NCI-H774 (cell line): ENCODE measurements around the gene AP4E1.
"Not testable (repeated sequence)": the region's sequence is repeated elsewhere in the genome, so short reads cannot be mapped to it uniquely, and the experiment has no call there.

Experiments
- DNase-seq: peaks from one replicate; lab custom pipeline; 2025; lab: John Stamatoyannopoulos, UW

AP4E1 gene

DNA sequence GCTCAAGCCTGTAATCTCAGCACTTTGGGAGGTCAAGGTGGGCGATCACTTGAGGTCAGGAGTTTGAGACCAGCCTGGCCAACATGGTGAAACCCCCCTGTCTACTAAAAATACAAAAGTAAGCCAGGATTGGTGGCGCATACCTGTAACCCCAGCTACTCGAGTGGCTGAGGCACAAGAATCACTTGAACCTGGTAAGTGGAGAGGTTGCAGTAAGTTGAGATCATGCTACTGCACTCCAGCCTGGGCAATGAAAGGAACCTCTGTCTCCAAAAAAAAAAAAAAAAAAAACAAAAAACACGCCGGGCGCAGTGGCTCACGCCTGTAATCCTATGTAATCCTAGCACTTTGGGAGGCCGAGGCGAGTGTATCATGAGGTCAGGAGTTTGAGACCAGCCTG is 18.9 kb upstream of the AP4E1 start:
- DNase-seq = no peak

DNA sequence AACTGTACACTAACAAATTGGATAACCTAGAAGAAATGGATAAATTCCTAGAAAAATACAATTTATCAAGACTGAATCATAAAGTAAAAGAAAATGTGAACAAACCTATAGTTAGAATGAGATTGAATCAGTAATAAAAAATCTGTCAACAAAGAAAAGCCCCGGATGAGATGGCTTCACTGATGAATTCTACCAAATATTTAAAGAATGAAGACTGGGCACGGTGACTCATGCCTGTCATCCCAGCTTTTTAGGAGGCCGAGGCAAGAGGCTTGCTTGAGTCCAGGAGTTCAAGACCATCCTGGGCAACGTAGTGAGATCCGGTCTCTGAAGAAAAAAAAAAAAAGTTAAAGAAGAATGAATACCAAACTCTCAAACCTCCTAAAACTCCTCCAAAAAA is 17.7 kb upstream of the AP4E1 start:
- no peak for DNase-seq

DNA sequence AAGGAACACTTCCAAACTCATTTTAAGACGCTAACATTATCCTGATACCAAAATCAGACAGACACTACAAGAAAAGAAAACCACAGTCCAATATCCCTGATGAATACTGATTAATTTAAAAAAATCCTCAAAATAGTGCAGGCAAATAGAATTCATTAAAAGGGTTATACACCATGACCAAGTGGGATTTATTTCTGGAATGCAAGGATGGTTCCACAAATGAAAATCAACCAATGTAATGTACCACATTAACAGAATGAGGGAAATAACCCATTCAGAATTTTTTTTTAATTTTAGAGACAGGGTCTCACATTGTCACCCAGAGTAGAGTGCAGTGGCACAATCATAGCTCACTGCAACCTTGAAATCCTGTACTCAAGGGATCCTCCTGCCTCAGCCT is 17.3 kb upstream of the AP4E1 start:
- no peak for DNase-seq

DNA sequence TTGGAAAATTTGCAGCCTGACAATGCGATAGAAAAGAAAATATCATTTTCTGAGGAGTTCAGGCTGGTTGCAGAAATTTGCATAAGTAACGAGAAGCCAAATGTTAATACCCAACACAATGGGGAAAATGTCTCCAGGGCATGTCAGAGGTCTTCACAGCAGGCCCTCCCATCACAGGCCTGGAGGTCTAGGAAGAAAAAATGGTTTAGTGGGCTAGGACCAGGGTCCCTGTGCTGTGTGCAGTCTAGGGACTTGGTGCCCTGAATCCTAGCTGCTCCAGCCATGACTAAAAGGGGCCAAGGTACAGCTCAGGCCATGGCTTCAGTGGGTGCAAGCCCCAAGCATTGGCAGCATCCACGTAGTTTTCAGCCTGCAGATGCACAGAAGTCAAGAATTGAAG is 14.5 kb upstream of the AP4E1 start:
- DNase-seq = no peak

DNA sequence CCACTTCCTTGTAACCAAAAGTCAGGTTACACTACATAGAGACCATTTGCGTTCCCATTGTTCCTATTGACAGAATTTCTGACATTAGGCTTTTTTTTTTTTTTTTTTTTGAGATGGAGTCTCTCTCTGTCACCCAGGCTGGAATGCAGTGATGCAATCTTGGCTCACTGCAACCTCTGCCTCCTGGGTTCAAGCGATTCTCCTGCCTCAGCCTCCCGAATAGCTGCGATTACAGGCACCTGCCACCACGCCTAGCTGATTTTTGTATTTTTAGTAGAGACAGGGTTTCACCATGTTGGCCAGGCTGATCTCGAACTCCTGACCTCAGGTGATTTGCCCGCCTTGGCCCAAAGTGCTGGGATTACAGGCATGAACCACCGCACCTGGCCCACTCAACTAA is 7.1 kb upstream of the AP4E1 start:
- not testable (repeated sequence) for DNase-seq

DNA sequence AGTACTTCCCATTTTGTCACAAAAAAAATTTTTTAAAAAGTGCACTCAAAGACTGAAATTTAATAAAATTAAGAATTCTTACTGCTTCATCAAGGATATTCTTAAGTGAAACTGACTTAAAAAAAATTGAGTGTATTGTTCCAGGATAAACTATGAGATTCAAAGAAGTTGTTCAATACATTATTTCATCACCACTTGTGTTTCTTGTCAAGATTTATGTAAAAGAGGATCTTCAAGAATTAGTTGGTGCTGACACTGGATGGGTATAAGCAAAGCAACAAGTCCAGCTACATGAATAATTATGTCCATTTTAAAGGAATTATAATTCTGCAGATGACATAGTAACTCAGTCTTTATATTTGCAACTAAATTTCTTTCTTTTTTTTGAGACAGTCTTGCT is 4.3 kb upstream of the AP4E1 start:
- DNase-seq = no peak

DNA sequence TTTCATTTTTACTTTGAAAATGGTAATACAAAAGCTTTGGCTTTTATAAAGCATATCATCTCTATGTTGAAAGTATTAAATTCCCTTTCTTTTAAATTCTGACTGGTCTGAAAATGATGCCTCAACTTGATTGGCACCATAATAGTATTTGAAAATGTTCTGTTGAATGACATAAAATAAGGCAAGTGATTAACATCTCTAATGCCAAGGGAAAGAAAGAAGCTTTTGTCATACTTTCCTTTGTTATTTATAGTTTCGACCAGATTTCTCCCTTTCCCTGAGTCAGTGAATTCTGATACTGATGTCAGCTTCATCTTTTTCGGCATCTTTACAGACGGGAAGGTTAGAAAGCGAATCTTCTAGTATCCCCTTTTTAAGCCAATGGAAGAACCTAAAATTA is 3.4 kb upstream of the AP4E1 start:
- no peak for DNase-seq

DNA sequence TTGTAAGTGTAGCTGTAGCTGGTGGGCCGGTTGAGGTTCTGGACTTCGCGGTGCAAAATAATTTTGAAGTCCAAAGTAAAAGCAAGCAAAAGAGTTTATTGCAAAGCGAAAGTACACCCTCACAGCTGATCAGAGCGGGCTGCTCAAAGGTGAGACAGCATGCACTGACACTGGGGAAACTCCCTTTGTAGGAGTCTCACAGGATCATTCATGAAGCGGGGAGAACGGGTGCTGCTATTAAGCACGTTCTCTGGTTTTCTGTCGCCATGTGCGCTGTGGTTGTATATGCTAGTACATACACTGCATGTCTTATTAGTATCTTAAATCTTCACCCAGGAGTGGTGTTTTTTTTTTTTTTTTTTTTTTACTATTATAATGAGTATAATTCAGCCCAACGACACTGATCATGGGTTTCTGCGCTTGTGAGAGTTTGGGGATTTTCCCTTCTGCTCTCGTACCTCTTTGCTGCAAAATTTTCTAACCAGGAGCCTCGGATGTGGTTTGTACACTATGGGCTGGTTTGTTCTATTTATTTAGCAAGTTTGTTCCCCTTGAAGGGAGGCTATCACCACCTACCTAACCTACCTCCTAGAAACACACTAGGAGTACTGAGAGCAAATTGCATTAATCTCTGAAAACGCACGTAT is 1.4 kb upstream of the AP4E1 start:
- DNase-seq = no peak

DNA sequence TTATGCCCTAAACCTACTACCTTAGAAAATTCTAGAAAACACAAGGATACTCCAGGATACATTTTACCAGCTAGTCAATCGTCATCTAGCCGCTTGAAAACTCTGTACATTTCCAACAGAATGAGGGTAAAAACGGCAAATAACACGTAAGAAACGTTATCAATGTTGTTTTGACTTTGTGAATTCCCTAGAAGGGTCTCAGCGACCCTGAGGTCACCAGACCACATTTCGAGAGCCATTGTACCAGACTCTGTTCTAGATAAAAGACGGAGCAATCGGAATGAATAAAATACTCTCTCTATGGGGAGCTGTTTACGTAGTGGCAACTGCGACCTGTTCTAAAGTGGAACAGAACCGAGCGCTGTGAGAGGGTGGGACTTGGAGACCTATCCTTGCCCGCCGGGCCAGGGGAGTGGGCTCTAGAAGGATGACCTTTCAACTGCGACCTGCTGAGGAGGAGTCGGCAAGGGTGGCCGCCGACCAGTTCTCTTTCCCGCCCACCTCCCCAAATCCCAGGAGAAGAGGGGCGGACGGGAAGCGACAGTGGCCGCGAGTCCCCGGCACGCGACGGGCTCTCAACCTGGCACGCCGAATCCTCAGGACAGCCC is 778 bp upstream of the AP4E1 start:
- no peak for DNase-seq

DNA sequence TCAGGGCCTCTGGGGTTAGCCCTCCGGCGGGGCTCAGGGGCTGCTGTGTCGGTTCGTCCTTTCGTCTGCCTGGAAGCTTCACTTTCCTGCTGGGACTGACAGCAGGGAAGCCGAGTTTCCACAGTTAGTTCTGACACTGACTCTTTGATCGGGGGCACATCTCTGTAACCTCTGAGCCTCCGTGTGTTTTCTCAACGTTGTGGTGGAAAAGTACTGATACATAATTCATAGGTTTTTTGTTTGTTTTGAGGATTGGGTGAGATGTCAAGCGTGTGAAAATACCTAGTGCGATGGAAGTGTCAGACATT is 481 bp downstream of the AP4E1 start:
- no peak for DNase-seq

DNA sequence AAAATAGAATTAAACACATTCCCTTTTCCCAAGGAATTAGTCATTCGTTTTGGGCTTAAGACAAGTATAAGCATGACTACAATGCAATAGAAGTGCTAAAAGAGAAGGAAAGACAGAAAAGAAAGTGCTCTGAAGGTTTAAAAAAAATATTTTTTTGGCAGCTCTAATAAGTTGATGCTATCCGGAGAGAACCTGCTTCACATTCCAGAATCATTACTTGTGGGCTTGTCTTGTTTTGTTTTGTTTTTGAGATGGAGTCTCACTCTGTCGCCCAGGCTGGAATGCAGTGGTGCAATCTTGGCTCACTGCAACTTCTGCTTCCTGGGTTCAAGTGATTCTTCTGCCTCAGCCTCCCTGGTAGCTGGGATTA is 1.9 kb downstream of the AP4E1 start:
- not testable (repeated sequence) for DNase-seq

DNA sequence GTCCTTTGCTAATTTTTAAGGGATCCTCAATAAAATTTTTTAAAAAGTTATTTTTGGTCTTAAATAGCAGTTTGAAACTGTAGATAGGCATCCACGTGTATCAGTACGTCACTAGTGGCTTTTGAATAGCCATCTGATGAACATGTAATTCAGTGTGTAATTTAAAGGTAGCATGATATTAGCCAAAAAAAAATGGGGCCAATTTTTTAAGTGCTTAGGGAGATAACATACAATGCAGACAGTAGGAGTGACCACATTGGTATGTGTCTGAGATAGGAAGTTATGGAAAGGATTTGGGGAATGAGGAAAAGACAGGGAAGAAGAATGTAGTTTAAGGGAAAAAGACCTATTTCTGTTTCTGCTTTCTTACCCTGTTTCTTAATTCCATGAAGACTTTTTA is 2.5 kb downstream of the AP4E1 start:
- no peak for DNase-seq

DNA sequence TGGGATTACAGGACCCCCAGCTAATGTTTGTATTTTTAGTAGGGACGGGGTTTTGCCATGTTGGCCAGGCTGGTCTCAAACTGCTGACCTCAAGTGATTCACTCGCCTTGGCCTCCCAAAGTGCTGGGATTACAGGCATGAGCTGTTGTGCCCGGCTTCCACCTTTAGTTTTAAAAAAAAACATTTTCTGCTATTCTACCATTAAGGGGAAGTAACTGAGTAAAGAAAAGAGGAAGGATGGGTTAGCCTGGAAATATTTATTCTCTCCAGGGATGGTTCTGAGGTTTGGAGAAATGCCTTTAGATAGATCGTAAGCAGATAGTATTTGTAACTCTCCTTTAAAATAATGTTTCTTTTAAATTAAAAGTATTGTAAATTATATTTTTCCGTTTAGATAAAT is 3.1 kb downstream of the AP4E1 start:
- no peak for DNase-seq

DNA sequence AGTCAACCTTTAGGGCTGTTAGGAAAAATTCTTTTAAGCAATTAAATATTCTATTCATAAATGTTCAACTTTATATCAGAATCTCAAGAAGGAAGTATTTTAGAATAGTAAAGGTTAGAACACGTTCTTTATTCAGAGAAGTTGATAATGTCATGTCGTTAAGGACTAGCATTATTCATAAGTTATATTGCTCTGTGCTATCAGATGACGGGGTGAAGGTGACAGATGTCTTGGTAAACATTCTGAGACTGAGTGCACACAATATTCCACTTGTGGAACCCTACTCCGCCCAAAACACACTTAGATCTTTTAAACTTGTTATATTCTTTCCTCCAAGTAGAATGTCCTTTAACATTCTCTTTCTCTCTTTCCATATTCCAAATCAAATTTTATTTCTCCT is 7.9 kb downstream of the AP4E1 start:
- no peak for DNase-seq

DNA sequence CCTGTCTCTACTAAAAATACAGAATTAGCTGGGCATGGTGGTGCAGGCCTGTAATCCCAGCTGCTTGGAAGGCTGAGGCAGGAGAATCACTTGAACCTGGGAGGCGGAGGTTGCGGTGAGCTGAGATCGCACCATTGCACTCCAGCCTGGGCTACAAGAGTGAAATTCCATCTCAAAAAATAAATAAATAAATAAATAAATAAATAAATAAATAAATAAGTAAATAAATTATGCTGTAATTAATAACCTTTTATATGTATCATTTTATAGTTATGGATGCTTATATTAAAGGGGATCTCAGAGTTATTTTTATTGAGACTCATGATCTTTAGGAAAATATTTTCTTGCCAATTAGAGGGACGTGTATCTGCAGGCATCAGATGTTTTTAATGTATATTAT is 10.9 kb downstream of the AP4E1 start:
- not testable (repeated sequence) for DNase-seq

DNA sequence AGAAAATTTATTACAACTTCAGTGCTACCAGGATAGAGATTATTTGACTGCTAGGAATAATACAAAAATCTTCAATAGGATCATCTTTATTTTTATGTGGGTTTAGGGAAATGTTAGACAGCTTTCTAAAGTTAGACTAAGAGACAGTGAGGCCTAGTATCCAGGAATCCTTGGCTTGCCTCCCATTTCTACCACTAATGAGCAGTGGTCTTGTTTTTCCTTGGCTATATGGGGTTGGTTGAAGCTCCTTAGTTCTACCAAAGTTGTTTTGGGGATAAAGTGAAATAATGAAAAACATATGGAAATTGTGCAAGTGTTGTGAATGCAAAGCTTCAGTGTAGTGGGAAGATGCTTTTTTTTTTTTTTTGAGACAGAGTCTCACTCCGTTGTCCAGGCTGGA is 16.8 kb downstream of the AP4E1 start:
- no peak for DNase-seq

DNA sequence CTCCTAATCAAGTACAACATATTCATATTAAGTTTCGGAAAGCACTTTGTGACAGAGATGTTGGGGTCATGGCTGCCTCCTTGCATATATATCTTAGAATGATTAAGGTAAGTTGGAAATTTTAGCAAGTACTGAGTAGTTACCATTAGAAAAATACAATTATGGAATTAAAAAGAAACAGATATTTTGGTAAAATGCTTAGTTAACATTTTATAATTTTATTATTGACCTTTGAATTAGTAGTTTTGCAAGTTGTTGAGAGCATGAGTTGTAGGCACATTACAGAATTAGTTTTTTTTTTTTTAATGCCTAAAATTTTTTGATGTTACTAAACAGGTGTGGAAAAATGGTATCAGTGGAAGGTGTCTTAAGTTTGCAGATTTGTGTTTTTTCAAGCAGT is 20.6 kb downstream of the AP4E1 start:
- no peak for DNase-seq

DNA sequence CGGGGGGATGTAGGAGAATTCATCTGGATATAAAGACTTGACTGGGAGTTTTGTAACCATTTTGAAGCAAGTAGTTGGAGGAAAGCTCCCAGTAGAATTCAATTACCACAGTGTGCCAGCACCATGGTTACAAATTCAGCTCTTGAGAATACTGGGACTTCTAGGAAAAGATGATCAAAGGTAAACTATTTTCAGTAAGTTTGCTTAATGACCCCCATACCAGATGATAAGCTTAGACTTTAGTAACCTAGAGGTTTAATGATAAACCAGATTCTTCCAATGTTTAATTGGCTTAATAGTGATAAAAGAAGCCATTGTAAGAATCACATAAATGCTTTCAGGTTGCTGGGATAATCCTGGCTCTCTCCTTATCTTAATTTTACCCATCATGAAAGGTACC is 22.3 kb downstream of the AP4E1 start:
- DNase-seq = no peak

DNA sequence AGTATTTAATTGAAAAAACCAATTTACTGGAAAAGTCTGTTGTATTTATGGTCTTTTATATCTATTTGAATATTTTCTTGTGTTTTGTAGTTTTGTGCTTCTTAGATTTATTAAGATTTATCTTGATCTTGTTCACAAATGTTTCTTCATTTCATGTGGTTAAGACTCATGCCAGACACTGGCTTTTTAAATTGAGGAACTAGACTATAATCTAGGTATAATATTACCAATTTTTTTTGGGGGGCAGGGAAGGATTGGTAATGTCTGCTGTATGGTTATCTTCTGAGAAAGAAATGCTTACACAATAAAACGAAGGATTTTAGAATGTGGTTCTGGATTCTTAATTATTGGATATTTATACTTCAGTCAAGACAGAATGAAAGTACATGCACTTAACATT is 24.9 kb downstream of the AP4E1 start:
- DNase-seq = no peak

DNA sequence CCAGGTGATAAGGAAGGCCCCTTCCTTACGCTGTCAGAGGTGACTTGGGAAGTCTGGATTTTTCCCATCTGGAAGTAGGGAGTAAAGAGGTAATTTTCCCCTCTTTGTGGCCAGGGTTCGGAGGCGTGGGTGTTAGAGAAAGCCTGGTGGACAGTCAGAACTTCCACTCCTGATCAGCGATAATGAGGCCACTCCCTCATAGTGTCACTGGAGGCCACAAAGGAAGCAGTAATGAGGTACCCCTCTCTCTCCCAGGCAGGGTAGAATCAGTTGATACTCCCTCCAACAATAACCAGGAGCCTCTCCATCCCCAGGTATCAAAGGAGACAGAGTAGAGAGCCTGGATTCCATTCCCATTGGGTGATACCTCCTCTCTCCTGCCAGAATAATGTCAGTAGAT is 30.0 kb downstream of the AP4E1 start:
- no peak for DNase-seq

DNA sequence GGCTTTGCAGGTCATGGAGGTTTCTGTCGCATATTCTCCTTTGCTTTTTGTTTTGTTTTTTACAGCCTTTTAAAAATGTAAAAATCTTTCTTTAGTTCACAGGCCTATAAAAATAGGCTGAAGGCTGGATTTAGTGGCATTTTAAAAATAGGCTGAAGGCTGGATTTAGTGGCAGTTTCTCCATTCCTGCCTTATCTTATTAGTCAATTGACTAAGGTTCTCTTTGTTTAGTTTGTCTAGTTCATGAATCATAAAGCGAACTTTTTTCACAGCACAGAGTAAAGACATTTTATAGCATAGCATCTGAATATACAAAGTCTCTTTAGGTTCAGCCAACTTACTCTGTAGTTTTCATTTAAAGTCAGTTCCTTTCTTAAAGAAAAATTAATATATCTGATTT is 31.4 kb downstream of the AP4E1 start:
- DNase-seq = no peak

DNA sequence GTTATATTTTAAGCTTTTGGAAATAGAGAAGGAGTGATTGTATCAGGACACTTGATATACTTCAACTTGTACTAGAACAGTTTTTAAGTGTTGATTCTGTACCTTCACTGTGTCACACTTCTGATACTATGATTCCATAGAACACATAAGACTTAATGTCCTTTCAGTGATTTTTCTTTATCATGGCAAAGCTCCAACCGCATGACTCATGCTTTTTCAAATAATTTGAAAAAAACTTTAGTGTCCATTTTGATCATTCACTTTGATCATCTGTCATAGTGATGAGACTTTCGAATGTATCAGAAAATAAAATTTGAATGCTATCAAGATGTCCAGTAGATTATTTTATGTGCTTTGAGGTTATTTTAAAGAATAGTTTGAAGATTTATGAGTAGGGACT is 32.0 kb downstream of the AP4E1 start:
- DNase-seq = no peak

DNA sequence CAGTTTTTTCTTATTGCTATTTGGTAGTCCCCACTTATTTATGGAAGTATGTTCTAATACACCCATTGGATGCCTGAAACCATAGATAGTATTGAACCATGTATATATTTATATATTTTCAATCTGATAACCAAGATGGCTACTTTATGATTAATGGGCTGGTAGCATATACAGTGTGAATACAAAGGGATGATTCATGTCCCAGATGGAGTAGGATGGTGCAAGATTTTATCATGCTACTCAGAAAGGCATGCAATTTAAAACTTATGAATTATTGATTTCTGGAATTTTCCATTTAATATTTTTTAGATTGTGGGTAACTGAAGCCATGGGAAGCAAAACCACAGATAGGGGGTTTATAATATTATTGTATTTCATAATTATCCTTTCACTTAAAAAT is 35.2 kb downstream of the AP4E1 start:
- DNase-seq = no peak

DNA sequence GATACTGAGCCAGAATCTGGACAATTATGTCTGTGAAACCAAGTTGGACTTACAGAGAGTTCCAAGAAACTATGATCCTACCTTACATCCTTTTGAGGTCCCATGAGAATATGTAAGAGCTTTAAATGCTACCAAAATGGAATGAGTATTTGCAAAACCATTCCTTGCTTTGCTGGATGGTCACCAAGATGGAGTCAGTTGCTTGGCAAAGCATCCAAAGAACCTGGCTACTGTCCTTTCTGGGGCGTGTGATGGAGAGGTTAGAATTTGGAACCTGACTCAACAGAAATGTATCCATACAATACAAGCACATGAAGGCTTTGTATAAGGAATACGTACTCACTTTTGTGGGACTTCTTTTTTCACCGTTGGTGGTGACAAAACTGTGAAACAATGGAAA is 36.2 kb downstream of the AP4E1 start:
- no peak for DNase-seq

DNA sequence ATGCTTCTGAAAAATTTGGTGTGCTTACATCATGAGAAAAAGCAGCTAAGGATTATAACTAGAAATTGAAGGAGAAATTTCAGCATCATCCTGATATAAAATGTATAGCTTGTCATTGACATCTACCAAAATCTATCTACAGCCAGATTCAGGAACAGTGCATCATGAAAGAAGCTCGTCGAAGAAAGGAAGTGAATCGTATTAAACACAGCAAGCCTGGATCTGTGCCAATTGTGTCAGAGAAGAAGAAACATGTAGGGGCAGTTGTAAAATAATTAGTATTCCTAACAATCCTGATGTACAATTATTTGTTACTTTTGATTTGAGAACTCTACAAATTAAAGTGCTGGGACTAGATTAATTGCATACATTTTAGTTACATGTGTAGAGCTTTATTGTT is 37.2 kb downstream of the AP4E1 start:
- no peak for DNase-seq
